ENCODE measurements around the gene PXMP2.
A peak's percentile ranks its signal among the peaks of the same experiment; 100 is the strongest.

Gene PXMP2

GRCh38 chr12:132687211-132688164 lies at the start of gene PXMP2, which contains the start of gene POLE:
Gene PXMP2 (plus strand): TSS chr12:132687587. CDS start chr12:132687671, 84 bp downstream.
Gene POLE (minus strand): TSS chr12:132687342. CDS start chr12:132687315, 27 bp downstream.
- peak; percentile 98 for DNase-seq (ENCODE audit: low spot score)

DNA sequence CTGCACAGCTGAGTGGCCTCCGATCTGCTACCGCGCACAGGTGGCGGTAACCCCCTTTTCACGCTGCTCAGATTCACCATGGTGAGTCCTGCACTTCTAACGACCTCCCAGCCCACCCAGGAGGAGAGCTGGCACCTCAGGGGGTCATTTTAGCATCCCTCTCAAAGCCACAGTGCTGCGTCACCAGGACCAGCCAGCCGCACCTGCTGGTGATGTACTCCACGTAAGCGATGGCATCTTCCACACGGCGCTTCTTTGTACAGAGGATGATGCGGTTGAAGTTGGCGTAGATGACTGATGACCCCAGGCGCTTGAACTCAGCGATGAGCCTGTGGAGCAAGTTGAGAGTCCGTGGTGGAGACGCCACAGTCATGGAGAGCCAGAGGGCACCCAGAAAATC lies 49.6 kb upstream of the PXMP2 start:
- no peak for DNase-seq (ENCODE audit: low spot score)

DNA sequence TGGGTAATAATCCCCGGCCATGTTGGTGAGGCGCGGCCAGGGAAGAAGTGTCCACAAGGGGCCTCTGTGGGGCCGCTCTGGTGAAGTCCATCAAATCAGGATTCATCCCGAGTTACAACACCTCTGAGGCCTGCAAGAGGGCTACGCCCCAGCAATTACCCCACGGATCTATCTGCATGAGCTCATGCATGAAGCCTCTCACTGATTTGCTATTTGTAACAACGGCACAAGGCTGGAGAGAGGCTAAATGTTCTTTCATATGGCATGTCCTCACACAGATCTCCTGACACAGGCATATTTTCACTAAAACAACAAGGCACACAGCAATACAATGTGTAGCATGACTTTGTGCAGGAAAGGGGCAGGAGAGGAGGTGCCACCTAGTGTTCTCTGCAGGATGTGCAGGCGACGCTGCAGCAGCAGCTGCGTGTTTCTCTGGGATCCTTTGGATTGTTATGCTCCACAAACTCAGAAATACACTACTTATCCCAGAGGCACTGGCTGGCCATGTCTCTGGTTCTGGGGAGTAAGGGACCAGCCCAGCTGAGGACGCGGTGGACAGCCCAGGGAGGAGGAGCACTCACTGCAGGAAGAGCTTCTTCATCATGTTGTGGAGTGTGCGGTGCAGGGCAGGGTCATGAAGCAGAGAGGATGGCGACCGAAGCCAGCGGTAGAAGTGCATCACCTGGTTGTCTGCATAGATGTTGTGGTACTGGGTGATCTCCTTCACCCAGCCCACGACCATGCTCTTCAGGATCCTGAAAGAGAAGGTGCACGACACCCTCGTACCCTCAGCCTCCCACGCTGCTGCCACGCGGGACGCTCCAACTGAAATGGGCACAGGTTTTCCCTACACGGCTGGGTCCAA lies 48.6 kb upstream of the PXMP2 start:
- no peak for DNase-seq (ENCODE audit: low spot score)

DNA sequence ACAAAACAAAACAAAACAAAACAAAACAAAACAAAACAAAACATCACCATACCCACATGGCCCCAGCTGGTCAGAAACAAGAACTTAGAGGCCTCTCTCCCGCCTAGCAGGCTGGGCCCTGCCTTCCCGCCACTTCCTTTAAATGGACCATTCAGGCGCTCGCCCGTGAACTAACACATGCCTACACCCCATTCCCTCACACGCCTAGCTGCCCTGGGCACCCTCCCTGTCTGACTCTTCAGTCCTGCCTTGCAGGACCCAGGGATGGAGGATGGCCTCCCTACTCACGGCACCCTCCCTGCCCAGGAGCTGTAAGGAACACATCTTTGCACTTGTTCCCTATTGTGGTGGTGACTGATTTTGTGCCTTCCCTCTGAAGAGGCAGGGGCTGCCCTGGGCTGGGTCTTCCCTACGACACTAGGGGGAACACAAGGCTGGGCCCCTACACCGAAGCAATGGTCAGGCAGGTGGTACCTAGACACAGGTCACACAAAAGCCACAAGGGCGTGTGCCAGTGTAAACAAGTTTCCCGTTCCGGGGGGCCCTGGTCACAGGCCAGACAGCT lies 47.3 kb upstream of the PXMP2 start:
- no peak for DNase-seq (ENCODE audit: low spot score)

DNA sequence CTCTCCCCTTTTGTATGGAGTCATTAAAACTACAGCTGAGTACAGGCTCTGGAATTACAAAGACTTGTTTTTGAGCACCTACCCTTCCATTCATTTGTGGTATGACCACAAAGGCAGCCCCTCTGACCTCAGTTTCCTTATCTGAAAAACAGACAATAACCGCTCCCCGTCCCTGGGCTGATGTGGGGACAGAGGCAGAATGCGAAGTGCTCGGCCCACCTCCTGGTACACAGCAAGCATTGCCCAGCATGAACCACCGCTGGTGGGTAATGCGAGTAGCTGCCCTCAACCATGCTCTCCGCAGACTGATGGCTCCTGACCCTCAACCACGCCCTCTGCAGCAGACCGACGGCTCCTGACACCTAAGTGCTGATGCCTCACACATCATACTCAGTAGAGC lies 46.5 kb upstream of the PXMP2 start:
- no peak for DNase-seq (ENCODE audit: low spot score)

GRCh38 chr12:132641811-132642650 lies 45.4 kb upstream of the PXMP2 start:
- no peak for DNase-seq (ENCODE audit: low spot score)

DNA sequence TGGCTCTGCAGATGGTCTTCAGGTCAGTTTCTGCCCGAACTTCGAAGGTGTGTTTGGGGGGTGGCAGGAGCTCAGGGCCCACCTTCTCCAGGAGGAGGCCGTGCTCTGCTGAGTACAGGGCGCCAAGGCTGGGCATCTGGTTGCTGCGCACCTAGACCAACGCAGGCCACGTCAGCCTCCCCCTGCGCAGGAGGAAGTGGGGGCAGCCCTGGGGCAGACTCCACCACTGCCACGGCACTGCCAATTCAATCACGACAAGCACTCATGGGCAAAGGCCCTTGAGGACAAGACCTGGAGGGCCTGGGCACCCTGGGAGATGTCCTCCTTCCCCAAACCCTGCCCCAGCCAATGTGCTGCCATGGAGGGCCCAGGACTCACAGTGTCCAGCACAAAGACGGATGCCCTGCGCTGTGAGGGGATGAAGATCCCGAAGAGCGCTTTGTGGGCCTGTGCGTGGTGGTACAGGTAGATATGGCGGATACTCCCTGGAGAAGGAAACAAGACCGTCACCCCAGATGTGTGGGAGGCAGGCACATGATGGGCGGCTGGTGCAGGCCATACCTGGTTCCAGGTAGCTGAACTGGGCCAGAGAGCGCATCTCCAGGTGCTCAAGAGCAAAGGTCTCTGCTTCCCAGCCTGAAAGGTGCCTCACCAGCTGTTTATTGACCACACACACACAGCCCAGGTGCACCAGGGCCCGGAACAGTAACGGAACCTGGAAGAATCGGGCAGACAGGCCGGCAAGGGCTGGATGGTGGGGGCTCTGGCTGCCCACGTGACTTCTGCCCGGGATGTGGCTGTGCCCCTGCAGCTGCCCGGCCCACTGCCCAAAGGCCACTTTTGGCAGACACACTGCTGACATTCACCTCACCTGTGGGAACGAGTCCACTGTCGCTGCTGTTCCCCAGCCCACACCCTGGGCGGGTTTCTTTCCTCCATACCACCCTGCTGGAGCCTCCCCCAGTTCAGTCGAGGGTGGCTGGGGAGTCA lies 44.2 kb upstream of the PXMP2 start:
- no peak for DNase-seq (ENCODE audit: low spot score)

DNA sequence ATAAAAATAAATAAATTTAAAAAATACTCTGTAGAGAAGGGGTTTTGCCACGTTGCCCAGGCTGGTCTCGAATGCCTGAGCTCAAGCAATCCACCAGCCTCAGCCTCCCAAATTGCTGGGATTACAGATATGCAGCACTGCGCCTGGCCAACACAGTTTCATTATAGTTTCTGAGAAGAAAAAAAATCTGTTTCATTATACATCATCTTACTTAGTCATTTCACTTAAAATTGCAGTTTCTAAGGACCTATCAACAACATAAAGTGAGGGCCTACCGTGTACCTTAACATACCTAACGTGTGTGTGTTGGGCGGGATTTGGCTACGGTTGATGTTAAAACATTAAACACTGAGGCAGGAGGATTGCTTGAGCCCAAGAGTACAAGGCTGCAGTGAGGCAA lies 40.5 kb upstream of the PXMP2 start:
- DNase-seq (ENCODE audit: low spot score): no peak

DNA sequence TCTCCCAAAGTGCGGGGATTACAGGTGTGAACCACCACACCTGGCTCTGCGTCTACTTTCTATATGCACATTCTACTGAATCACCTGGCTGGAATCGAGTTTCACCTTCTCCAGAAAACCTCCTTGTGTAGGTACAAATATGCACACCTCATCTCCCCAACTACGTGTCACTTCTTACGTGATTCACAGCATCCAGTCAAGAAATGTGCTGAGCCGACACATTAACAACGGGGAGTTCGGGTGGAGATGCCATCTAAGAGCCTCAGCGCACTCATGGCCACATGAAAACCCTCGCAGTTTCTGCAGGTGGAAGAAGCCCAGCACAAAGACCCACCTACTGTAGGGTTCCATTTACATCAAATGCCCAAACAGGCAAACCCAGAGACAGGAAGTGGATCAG lies 39.5 kb upstream of the PXMP2 start:
- no peak for DNase-seq (ENCODE audit: low spot score)

DNA sequence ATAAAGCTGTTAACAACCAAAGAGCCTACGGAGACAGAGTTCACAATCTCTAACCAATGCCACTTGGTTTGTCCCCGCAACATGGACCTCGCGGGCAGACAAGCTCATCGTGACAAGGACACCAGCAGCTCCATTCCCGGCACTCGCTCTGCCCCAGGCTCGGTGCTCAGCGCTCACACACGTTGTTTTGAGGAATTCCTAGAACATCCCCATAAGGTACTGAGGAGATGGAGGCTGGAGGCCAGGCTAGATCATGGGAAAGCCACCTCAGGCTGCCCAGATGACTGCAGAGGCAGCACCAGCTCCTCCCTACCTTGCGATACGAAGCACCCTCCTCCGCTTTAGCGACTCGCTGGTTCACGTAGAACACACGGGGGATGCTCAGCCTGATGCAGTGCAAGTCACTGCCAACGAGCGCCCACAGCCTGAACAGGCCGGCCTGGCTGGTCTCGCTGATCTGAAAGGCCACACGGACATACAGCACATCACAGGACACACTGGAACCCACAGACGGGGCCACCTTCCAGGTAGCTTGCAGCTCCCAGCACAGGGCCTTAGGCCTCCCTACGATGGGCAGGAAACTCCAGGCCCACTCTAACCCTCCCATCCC lies 38.7 kb upstream of the PXMP2 start:
- DNase-seq (ENCODE audit: low spot score): no peak

DNA sequence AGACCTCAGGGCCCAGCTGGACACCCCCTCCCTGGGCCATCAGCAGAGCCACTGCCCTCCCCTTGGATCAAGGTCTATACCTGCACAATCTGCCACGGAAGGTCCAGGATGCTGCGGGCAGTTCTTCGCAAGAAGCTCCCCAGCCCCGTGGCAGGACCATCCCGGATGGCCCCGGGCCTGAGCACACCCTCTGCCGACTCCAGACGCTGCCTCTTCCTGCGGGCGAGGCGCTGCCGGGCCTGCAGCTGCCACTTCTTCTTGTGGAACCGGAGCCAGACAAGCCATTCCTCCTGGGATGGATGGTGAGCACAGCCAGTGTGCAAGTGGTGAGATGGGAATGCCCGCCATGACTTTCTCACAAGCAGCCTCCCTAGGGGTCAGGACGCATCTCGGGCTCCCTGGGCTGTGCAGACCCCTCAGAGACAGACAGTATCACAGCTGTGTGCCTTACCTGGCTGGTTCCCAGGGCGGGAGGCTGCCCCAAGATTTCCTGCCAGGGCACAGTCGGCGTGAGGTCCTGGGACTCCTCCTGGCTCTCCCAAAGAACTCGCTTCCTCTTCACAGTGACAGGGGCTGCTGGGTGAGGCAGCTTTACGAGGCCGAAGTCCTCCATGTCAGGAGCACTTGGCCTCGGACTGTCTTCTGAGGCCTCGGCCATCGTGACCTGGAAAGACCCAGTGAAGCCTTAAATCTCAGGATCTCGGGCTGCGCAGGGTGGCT lies 38.0 kb upstream of the PXMP2 start:
- DNase-seq (ENCODE audit: low spot score): no peak

DNA sequence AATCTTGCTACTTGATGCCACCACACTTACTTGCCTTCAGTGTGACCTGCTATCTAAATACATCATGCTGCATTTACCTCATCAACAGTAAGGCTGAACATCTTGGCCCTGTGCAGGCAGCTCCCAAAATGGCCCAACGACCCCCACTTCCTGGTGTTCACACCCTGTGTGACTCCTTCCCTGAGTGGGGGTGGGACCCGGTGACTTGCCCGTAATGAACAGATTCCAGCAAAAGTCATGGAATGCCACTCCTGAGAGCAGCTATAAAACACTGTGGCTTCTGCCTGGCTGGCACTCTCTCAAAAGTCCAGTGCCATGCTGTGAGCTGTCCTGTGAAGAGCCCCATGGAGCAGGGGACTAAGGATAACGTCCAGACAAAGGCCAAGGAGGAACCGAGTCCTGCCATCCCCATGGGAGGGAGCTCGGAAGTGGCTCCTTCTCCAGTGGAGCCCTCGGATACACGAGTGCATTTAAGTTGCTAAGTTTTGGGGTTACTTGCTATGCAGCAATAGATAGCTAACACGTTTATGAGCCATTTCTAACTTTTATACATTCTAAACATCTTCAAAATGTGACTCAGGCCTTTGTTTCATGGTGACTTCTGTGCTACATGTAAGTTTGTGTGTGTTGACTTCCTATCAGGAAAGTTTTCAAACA lies 35.8 kb upstream of the PXMP2 start:
- DNase-seq (ENCODE audit: low spot score): peak; percentile 20

- no peak for DNase-seq (ENCODE audit: low spot score)
Measured at GRCh38 chr12:132653567-132654290, 33.7 kb upstream of the PXMP2 start.

DNA sequence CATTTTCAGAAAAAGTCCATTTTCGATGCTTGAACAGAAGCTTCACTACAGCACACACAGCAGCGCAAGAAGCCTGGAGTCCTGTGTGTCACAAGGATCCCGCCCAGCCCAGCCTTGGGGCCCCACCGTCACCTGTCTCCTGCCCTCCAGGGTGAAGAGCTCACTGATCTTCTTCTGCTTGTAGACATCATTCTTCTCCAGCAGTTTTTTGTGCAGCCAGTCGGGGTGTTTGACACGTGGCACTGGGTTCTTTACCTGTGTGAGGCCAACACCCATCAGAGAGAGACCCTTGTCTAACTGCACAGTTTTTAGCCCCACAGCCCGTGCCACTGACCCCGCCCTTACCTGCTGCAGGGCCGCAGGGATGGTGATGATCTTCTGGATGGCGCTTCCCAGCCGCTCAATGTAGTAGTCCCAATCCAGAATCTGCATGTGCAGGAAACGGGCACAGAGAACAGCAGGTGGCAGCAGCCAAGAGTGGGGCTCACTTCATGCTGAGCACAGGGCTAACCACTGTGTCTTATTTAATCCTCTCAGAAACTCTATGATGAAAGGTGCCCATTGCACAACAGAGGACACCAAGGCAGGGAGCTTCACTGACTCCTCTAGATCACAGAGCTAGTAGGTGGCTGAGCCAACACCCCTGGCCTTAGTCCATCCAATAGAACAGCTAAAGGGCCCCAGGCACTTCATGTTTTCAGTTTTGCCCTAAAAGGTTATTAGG lies 30.2 kb upstream of the PXMP2 start:
- DNase-seq (ENCODE audit: low spot score): no peak

GRCh38 chr12:132658149-132658894 lies 29.1 kb upstream of the PXMP2 start:
- no peak for DNase-seq (ENCODE audit: low spot score)

- DNase-seq (ENCODE audit: low spot score): no peak
Measured at GRCh38 chr12:132659146-132659545, 28.2 kb upstream of the PXMP2 start.

DNA sequence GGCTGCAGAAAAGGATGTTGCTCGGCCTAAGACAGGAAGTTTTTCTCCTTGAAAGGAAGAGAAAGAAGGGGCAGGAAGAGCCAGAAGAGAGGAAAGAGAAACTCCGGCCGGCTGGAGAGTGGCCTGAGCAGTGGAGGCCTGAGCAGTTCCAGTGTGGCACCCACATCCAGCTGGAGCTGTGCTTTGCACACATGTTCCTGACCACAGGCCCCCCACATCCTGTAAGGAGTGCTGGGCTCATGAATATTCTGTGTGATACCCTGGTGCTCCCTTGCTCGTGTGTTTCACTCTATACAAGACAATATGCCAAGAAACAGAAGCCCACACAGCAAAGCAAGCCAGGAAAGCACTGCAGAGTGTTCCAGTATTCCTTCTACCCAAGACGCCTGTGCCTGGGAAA lies 27.3 kb upstream of the PXMP2 start:
- no peak for DNase-seq (ENCODE audit: low spot score)

All from LoVo (cell line).